LNCaP clone FGC (cell line): ENCODE measurements around the gene ALS2.

Experiments
- DNase-seq: peaks from one replicate; pipeline ENCODE4 v3.0.0-alpha.2; 2011; ENCODE audit warnings: low read depth
- H3K4me3 ChIP-seq: 2 replicates; pipeline ENCODE4 v1.5.1; 2011; ENCODE audit warnings: mild to moderate bottlenecking, low read depth, low read length, control low read depth
- TF ChIP-seq, protein P1 (sequence below): IDR thresholded peaks from 2 replicates; pipeline ENCODE4 v1.5.1; 2012; ENCODE audit warnings: mild to moderate bottlenecking; ENCODE audit not compliant: control insufficient read depth, insufficient read depth; ENCODE audit errors: extremely low read depth

The ALS2 gene

DNA sequence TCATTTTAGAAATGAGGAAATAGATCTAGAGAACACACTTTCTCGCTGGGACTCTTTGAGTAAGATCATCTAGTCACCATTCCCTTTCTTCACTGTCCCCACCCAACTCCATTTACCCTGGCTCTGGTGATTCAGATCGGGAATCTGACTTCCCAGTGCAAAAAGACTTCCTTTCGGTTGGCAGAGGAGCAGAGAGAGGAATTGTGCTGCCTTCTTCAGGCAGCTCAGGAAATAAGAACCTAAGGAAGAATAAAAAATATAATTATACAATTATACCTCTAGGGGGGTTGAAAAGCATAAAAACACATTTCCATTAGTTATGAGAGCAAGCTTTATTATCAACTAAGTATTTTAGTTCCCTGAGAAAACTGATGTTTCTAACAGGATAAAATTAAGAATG is 73.0 kb downstream of the ALS2 start:
- DNase-seq = no peak
- TF ChIP-seq, protein P1, sequence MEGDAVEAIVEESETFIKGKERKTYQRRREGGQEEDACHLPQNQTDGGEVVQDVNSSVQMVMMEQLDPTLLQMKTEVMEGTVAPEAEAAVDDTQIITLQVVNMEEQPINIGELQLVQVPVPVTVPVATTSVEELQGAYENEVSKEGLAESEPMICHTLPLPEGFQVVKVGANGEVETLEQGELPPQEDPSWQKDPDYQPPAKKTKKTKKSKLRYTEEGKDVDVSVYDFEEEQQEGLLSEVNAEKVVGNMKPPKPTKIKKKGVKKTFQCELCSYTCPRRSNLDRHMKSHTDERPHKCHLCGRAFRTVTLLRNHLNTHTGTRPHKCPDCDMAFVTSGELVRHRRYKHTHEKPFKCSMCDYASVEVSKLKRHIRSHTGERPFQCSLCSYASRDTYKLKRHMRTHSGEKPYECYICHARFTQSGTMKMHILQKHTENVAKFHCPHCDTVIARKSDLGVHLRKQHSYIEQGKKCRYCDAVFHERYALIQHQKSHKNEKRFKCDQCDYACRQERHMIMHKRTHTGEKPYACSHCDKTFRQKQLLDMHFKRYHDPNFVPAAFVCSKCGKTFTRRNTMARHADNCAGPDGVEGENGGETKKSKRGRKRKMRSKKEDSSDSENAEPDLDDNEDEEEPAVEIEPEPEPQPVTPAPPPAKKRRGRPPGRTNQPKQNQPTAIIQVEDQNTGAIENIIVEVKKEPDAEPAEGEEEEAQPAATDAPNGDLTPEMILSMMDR = no peak
- H3K4me3 ChIP-seq = no peak overlapping the region

DNA sequence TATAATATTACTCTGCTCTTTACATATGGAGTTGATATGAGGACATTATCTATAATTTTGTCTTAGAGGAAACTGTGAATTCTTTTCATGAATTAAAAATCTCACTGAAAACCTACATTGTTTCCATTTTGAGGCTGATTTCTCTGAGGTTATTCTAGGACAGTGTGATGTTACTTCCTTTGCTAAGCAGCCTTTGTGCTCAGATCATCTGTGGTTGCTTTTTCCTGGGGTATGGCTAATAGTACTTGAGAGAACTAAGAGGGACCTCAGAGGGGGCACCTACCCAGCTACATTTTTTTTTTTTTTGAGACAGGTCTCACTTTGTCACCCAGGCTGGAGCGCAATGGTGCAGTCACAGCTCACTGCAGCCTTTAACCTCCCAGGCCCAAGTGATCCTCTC is 73.6 kb downstream of the ALS2 start:
- H3K4me3 ChIP-seq = no peak overlapping the region
- TF ChIP-seq, protein P1 = no peak
- no peak for DNase-seq

DNA sequence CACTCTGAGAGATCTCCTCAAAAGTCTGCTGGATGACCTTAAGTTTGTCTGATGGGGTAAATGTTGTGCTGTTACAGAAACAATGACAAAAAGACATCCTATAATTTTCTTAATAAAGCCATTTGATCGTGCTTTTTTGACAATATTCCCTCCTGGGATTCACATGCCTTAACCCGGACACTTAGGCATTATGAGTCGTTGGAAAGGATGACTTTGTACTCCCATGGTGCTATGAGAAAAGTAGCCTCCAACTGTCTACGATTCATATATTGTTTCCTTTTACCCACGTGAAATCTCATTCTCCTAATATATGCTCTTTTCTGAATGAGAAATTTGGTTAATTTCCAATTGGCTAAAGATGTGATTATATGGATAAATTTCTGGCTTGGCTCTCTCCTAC is 76.2 kb downstream of the ALS2 start:
- no peak overlapping the region for H3K4me3 ChIP-seq
- no peak for DNase-seq
- TF ChIP-seq, protein P1 = no peak

DNA sequence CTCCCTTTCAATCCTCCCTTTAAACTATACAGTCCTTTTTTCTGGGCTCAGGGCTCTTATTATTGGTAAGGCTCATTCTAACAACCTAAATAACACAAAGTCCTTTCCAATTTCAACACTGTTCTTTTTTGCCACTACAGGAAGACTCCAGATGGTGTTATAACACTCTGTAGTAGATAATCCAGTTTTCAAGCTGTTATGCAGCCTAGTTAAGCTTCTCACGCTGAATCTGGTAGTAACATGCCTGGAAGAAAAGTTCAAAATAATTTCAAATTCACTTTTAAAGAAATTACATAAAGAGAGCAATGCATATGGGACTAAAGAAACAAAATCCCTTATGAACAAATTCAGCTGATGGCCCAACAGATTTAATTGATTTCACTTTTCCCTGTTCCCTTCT is 79.1 kb downstream of the ALS2 start:
- DNase-seq = no peak
- no peak overlapping the region for H3K4me3 ChIP-seq
- TF ChIP-seq, protein P1 = no peak

DNA sequence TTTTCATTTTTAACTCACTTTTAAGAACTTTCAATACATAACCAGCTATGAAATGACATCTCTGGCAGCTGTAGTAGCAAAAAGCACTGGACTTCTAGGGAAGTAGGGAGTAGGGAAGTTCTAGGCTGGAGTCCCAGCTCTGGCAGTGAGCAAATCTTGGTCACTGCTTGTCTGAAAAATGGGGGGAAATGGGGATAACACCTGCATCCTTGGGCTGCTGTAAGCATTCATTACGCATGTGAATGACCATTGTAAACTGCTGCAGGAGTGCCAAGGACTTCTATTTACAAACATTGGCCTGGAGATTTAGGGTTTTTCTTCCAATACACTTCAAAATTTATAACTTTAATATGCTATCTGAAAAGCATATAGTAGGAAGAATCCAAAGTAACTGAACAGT is 81.3 kb downstream of the ALS2 start:
- TF ChIP-seq, protein P1 = no peak
- no peak overlapping the region for H3K4me3 ChIP-seq
- no peak for DNase-seq

DNA sequence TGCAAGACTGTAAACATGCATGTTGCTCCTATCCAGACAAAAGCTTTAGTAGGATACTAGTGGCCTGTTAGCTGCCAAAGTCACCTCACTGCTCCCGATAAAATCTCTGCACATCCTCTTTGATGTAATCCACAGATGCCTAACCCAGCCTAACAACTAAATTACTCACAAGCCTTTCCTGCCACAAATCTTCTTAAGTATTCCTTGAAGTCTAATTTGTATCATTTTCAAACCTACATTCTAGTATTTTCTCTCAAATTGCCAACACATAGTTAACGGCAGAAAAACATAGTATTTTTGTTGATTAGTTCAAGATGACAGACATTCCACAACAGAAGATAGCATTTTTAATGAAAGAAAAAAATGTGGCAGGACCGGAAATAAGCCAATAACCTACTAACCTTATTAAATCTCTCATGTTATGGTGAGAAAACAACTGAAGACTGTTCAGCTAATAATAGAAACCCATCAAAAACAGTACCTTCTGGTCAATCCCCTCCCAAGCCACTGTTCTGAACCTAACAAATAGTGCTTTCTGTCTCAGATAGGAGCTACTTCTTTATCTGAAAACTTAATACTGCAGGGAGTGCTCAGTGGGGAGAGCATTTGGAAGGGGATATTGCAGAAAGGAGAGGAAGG is 82.0 kb downstream of the ALS2 start, which contains the start of gene MPP4:
Gene MPP4 (minus strand): TSS at position 57 of the 639 bp plus-strand sequence. CDS start 4,690 bp downstream, outside the sequence.
- TF ChIP-seq, protein P1 = no peak
- H3K4me3 ChIP-seq = no peak within 1 kb of the TSS
- DNase-seq = peak; percentile 38

DNA sequence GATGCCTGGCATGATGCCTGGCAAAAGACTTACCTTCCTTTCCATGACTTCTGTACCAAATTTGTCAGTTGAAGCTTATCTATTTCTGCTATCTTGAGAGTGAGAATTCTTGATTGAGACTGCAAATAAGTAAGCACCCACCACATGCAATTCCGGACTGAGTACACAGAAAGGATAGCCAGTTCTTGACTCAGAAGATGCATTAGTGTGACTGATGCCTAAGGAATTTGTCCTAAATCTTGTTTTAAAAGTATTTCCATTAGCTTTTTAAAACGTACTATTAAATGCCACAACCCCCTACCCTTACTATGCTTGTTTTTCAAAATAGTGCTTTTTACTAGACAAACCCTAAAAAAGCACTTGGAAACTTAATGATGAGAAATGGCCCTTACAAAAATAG is 82.8 kb downstream of the ALS2 start:
- H3K4me3 ChIP-seq = no peak overlapping the region
- TF ChIP-seq, protein P1 = no peak
- no peak for DNase-seq
